K562 (cell line): ENCODE results near the gene SLC4A5. TPM values are rescaled to one million over a fixed set of nuclear protein-coding genes. Genes with fewer than 3 reads are reported as not detected.
A peak's percentile ranks its signal among the peaks of the same experiment; 100 is the strongest.

Experiments
- BRD9 ChIP-seq: fragments of 450-650 bp; IDR thresholded peaks from 2 replicates; pipeline ENCODE4 v1.6.1; 2018; ENCODE audit warnings: low read depth; ENCODE audit not compliant: partially characterized antibody
- DPF2 ChIP-seq: fragments of 450-650 bp; IDR thresholded peaks from 2 replicates; pipeline ENCODE4 v1.6.1; 2016
- EP400 ChIP-seq: fragments of 450-650 bp; IDR thresholded peaks from 2 replicates; pipeline ENCODE4 v1.6.1; 2017; ENCODE audit warnings: antibody characterized with exemption, mild to moderate bottlenecking, moderate library complexity
- ESRRA ChIP-seq: fragments of 450-650 bp; IDR thresholded peaks from 2 replicates; pipeline ENCODE4 v1.6.1; 2014; ENCODE audit warnings: low read depth, mild to moderate bottlenecking, moderate library complexity, borderline replicate concordance
- FOS ChIP-seq: IDR thresholded peaks from 3 replicates; pipeline ENCODE4 v1.6.1; 2011; ENCODE audit not compliant: insufficient read length; ENCODE audit errors: extremely low read depth
- MTA1 ChIP-seq: fragments of 450-650 bp; IDR thresholded peaks from 2 replicates; pipeline ENCODE4 v1.6.1; 2017; ENCODE audit warnings: borderline replicate concordance
- RBM25 ChIP-seq: fragments of 200-400 bp; formaldehyde crosslinking; IDR thresholded peaks from 2 replicates; pipeline ENCODE4 v1.6.1; 2018; ENCODE audit warnings: low read length, low read depth, moderate library complexity; ENCODE audit not compliant: severe bottlenecking
- RCOR1 ChIP-seq, 2 experiments: IDR thresholded peaks; 2 replicates each; pipeline ENCODE4 v1.6.1; 2012; ENCODE audit warnings: low read depth in 2 of 2, low read length in 2 of 2, borderline replicate concordance in 1 of 2, improper control_type of control experiment in 1 of 2
- SP1 ChIP-seq: sonication (generic); formaldehyde crosslinking; IDR thresholded peaks from 2 replicates; pipeline ENCODE4 v1.8.1; 2022; ENCODE audit warnings: mild to moderate bottlenecking, missing genetic modification reagents
- ZBTB33 ChIP-seq: sonication (generic); formaldehyde crosslinking; IDR thresholded peaks from 2 replicates; pipeline ENCODE4 v1.8.1; 2023; ENCODE audit warnings: mild to moderate bottlenecking, missing genetic modification reagents
- ZNF507 ChIP-seq: conservative IDR thresholded peaks from 2 replicates; pipeline ENCODE4 v1.6.1; 2017; ENCODE audit warnings: missing genetic modification characterization, missing compliant biosample characterization
- ZNF639 ChIP-seq, 2 experiments: fragments of 200-800 bp in 1 of 2; sonication (Bioruptor generic) in 1 of 2; sonication (generic) in 1 of 2; formaldehyde crosslinking in 1 of 2; IDR thresholded peaks in 1 of 2; conservative IDR thresholded peaks in 1 of 2; 2 replicates each; pipeline versions ENCODE4 v1.5.0 to v1.6.1; 2016 to 2020; ENCODE audit warnings: missing compliant biosample characterization in 1 of 2, missing genetic modification characterization in 1 of 2, missing genetic modification reagents in 1 of 2
- polyA plus RNA-seq, 8 experiments: library from polyadenylated mRNA; depleted of rRNA in 4 of 8; stranded (reverse) in 5 of 8; unstranded in 3 of 8; fragments of >200 nt; fragmentation: Nextera tagmentation in 2 of 8; fragmentation: Illumina TruSeq in 1 of 8; extraction: Ambion mirVana in 2 of 8; extraction: Trizol in 1 of 8; gene quantifications; 2 replicates each; pipeline versions ENCODE4 v1.2.1 to v1.2.3, GENCODE V29; 2011 to 2014; ENCODE audit warnings: inconsistent platforms in 1 of 8, missing spikeins in 1 of 8
- total RNA-seq, 7 experiments: library from RNA; depleted of rRNA in 6 of 7; stranded (reverse); fragments of >200 nt in 6 of 7; fragmentation: Illumina TruSeq in 2 of 7; extraction: Trizol in 2 of 7; gene quantifications; 2 replicates each; pipeline versions ENCODE4 v1.2.1 to v1.2.3, GENCODE V29; 2011 to 2021; ENCODE audit warnings: low replicate concordance in 1 of 7
- TF ChIP-seq, protein P1 (sequence below), 2 experiments: fragments of 450-650 bp in 1 of 2; sonication (generic) in 1 of 2; formaldehyde crosslinking in 1 of 2; IDR thresholded peaks; 2 replicates each; pipeline versions ENCODE4 v1.7.1 to v1.9.0; 2016 to 2022; ENCODE audit warnings: inconsistent platforms in 1 of 2, mild to moderate bottlenecking in 1 of 2, missing genetic modification reagents in 1 of 2

Gene SLC4A5
- total and polyA plus RNA-seq, 9 of the 15 experiments (the other 6 are each of a cell fraction or from before 2014, with no cell fraction given) = 0.03 to 0.77 (median 0.14) TPM; not detected in 1

DNA sequence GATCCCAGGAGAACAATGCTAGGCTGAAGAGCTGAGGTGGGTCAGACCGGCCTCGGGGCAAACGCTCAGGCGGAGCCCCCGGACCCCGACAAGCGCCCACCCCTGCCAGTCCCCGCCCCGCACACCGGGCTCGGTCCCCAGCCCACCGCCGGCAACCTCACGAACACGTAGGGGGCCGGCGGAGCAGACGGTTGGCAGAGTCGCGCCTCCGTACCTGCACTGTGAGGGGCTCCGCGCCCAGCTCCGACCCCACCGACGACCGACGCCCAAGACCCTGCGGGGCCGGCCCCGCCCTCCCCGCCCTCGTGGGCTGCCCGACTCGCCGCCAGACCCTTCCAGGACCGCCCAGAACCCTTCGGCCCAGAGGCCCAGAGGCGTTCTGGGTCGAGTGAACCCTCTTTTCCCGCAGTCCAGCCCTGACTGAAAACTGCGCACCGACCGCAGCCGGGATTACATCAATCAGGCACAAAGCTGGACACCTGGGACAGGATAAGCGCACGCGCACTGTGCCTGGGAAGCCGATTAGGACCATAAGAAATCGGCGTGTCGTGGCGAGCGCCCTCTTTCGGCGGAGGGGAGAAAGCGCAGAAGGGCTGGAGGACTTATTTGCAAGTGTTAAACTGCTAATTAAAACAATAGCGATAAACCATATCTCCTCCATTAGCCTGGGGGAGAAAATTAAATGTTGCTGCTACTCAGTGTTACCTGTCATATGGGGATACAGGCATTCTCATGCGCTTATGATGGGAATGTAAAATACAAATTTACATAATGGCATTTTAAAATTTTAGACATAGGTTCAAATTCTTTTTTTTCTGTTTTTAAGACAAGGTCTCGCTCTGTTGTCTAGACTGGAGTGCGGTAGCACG is 48.6 kb upstream of the SLC4A5 start (continued):
- TF ChIP-seq, protein P1, sequence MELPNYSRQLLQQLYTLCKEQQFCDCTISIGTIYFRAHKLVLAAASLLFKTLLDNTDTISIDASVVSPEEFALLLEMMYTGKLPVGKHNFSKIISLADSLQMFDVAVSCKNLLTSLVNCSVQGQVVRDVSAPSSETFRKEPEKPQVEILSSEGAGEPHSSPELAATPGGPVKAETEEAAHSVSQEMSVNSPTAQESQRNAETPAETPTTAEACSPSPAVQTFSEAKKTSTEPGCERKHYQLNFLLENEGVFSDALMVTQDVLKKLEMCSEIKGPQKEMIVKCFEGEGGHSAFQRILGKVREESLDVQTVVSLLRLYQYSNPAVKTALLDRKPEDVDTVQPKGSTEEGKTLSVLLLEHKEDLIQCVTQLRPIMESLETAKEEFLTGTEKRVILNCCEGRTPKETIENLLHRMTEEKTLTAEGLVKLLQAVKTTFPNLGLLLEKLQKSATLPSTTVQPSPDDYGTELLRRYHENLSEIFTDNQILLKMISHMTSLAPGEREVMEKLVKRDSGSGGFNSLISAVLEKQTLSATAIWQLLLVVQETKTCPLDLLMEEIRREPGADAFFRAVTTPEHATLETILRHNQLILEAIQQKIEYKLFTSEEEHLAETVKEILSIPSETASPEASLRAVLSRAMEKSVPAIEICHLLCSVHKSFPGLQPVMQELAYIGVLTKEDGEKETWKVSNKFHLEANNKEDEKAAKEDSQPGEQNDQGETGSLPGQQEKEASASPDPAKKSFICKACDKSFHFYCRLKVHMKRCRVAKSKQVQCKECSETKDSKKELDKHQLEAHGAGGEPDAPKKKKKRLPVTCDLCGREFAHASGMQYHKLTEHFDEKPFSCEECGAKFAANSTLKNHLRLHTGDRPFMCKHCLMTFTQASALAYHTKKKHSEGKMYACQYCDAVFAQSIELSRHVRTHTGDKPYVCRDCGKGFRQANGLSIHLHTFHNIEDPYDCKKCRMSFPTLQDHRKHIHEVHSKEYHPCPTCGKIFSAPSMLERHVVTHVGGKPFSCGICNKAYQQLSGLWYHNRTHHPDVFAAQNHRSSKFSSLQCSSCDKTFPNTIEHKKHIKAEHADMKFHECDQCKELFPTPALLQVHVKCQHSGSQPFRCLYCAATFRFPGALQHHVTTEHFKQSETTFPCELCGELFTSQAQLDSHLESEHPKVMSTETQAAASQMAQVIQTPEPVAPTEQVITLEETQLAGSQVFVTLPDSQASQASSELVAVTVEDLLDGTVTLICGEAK (IDR thresholded peaks at IDR 0.05) = peak; percentile 35; the same call in 1 of the 2 replicates
- TF ChIP-seq, protein P1 (CRISPR knock-in tag; IDR thresholded peaks at IDR 0.05) = no peak
- TF ChIP-seq MTA1 (peak; percentile 83), FOS (no peak), BRD9 (peak; percentile 57), ZBTB33 (CRISPR knock-in tag) (peak; percentile 21; the same call in 1 of the 2 replicates), SP1 (CRISPR knock-in tag) (peak; percentile 67), RBM25 (no peak), ZNF639 (CRISPR knock-in tag; conservative IDR thresholded peaks at IDR 0.05 in 1 of 2, IDR thresholded peaks at IDR 0.05 in 1 of 2) (peak in 1 of 2 experiments; percentile 75; a peak in 1 of 4 replicates), EP400 (peak; percentile 58), RCOR1 (IDR thresholded peaks at IDR 0.05; ENCODE audit: borderline replicate concordance in 1 of 2, low read depth in 2 of 2, low read length in 2 of 2) (peak in 1 of 2 experiments; percentile 57; a peak in 2 of 4 replicates), ZNF507 (tag) (no peak), DPF2 (peak; percentile 62; the same call in 1 of the 2 replicates), ESRRA (peak; percentile 31; the same call in 1 of the 2 replicates)
